ENCODE results near the gene PSPH.

GRCh38 chr7:56053379-56053778, 2.1 kb upstream of the PSPH start:
- TF ChIP-seq CTCF (IDR thresholded peaks at IDR 0.05), result no peak
- TF ChIP-seq TCF7L2 (IDR thresholded peaks at IDR 0.05; ENCODE audit: low read depth, low read length), result no peak
